ENCODE measurements around the gene GRHPR.
A peak's percentile ranks its signal among the peaks of the same experiment; 100 is the strongest.
"Not testable (repeated sequence)": the region's sequence is repeated elsewhere in the genome, so short reads cannot be mapped to it uniquely, and the experiment has no call there.

The GRHPR gene

DNA sequence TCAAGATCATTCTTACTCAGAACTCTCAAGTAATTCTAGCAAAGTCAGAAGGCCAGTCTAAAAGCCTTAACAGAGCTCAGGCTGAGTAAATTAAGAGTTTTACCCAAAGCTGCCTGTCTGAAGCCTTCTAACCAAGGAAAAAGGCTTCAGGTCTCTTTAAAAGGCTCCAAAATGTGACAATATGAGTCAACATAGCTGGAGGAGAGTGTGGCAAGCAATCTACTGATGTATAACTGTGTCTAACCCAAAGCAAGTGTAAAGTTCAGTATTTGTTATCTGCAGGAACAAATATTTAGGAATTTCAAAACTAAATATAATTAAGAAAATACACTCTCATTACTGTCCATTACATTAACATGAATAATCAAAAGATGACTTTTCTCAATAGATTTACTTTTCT is 31.7 kb downstream of the GRHPR start:
- DNase-seq: no peak
- TF ChIP-seq GATA1 (IDR thresholded peaks at IDR 0.05; ENCODE audit: low read depth, low read length) (no peak), POLR2A (IDR thresholded peaks at IDR 0.05; ENCODE audit: low read length) (no peak)

DNA sequence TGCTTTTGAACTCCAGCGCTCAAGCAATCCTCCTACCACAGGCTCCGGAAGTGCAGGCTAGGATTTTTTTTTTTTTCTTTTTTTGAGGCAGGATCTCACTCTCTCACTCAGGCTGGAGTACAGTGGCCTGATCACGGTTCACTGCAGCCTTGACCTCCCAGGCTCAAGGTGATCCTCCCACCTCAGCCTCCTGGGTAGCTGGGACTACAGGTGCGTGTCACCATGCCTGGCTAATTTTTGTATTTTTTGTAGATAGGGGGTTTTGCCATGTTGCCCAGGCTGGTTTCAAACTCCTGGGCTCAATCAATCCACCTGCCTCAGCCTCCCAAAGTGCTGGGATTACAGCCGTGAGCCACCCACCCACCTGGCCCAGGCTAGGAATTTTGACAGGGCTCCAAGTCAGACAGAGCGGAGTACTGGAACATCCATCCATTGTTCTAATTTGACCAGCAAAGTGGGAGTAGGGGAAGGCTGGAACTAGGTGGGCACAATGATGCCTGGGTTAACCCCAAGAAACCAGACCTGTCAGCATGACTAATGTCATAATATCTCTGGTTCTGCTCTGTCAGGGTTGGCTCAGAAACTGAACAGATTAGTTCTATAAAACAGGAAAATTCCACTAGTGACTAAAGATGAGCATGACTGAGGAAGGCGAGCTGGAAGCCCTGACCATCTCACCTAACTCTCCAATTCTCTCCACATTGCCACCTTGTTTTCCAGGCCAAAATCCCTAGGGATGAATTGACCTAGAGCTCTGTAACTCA is 33.6 kb downstream of the GRHPR start:
- DNase-seq: peak in 1 of 2 experiments; percentile 32
- TF ChIP-seq GATA1 (IDR thresholded peaks at IDR 0.05; ENCODE audit: low read depth, low read length): no peak
- no peak for TF ChIP-seq POLR2A (IDR thresholded peaks at IDR 0.05; ENCODE audit: low read length)

GRCh38 chr9:37456817-37457216 is 34.3 kb downstream of the GRHPR start:
- no peak for DNase-seq
- TF ChIP-seq POLR2A (IDR thresholded peaks at IDR 0.05; ENCODE audit: low read length) (no peak), GATA1 (IDR thresholded peaks at IDR 0.05; ENCODE audit: low read depth, low read length) (no peak)

DNA sequence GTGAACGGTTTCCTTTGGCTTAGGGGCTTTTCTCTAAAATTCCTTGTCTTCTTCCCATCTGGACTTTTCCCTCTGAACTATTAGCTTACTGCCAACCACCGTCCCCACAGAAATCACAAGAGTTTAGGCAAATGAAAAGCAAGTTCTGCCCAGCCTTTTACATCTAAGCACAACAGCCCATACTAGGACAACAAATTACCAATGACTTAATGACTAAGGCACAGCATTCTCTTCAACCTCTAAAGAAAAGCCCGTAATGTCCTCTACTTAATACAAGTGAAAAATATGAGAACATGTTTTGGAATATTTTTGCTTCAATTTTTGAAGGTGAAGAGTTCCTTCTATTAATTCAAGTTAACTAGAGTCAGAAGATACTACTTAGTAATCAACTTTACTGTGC is 41.5 kb downstream of the GRHPR start:
- TF ChIP-seq POLR2A (IDR thresholded peaks at IDR 0.05; ENCODE audit: low read length) (no peak), GATA1 (IDR thresholded peaks at IDR 0.05; ENCODE audit: low read depth, low read length) (no peak)
- peak in 1 of 2 experiments; percentile 29 for DNase-seq

DNA sequence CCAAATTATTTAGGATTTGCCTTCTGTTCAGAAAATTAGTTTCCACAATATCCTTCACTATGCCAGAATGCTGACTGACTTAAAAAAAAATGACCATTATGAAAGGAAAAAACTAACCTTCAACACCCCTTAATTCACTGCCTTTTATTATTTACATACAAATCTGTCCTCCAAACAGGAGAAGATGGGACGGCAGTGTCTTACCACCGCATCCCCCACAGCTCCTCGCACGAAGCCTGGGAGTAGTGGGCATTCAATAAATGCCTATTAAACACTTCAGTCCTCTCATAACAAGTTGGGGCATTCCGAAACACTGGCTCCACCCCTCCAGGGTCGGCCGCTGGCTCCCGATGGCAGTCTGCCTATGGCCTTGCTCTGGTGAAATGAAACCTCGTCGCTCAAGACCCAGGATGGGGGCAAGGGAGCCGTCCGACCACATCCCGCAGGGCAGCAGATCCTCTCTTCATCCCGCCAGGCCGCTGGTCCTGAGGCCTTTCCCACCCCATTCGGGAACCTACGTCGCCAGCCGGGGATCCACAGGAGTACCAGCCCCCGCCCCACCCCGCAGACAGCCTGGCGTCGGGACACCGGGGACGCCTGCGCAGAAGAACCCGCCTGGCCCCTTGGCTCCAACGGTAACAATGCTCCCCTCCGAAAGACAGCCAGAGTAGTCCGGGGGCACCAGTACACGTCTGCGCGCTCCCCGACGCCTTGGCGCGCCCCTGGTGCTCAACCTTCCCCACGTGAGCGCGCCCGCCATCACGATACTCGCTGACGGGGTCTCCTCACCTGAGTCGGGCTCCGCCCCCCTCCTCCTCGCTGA is 42.1 kb downstream of the GRHPR start:
- DNase-seq: peak; percentile 77 to 84
- TF ChIP-seq GATA1 (IDR thresholded peaks at IDR 0.05; ENCODE audit: low read depth, low read length) (no peak), POLR2A (IDR thresholded peaks at IDR 0.05; ENCODE audit: low read length) (no peak)

DNA sequence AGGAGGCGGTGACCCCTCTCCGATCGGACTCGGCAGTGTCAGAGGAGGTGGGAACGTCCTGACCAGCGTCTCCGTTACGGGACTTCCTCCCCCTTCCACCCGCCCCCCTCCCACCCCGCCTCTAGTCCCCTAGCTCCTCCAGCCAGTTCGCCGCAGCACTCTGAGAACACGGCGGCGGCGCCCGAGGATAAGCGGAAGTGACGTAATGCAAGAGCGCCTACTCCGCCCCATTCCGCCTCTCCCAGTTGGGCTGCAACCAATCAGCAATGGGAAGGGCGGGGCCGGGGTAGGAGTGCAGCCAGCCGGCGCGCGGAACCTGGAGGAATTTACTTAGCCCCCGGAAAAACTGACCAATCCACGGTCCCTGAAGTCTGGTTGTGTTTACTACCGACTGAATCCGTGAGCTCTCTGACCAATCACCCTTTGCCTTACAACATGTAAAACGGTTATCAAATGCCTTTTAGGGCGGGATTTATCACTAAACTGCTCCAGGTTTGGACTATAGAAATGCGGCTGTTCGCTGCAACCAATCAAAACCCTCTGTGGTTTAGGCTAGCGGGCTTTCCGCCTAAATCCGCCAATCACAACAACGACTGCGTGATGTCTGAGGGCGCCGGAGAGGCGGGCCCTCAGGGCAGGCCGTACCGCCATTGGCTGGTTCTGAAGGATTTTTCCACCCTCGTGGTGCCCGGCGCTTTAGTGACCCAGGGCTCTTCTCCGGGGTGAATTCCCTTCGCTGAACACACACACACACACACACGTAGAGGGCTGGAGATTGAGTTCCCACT is 42.9 kb downstream of the GRHPR start, which contains the start of gene ZBTB5:
Gene ZBTB5 (minus strand): TSS at position 202 of the 788 bp plus-strand sequence. CDS start 22,899 bp downstream, outside the sequence.
- TF ChIP-seq POLR2A (IDR thresholded peaks at IDR 0.05; ENCODE audit: low read length): peak; percentile 72
- TF ChIP-seq GATA1 (IDR thresholded peaks at IDR 0.05; ENCODE audit: low read depth, low read length): no peak
- DNase-seq: peak; percentile 100

- TF ChIP-seq GATA1 (IDR thresholded peaks at IDR 0.05; ENCODE audit: low read depth, low read length): no peak
- peak; percentile 66 to 68 for DNase-seq
Measured at GRCh38 chr9:37466037-37466709, 43.7 kb downstream of the GRHPR start.

DNA sequence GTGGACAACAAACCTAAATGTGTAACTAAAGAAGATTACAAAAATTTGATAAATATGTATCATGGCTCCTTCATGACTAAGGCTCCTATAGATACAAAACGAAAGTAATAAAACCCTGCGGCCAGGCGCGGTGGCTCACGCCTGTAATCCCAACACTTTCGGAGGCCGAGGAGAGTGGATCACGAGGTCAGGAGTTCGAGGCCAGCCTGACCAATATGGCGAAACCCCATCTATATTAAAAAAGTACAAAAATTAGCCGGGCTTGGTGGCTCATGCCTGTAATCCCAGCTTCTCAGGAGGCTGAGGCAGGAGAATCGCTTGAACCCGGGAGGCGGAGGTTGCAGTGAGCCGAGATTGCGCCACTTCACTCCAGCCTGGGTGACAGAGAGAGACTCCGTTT is 45.0 kb downstream of the GRHPR start:
- DNase-seq: not testable (repeated sequence)

GRCh38 chr9:37468620-37469019 is 46.1 kb downstream of the GRHPR start:
- DNase-seq: peak in 1 of 2 experiments; percentile 8
- no peak for TF ChIP-seq POLR2A (IDR thresholded peaks at IDR 0.05; ENCODE audit: low read length)
- no peak for TF ChIP-seq GATA1 (IDR thresholded peaks at IDR 0.05; ENCODE audit: low read depth, low read length)

DNA sequence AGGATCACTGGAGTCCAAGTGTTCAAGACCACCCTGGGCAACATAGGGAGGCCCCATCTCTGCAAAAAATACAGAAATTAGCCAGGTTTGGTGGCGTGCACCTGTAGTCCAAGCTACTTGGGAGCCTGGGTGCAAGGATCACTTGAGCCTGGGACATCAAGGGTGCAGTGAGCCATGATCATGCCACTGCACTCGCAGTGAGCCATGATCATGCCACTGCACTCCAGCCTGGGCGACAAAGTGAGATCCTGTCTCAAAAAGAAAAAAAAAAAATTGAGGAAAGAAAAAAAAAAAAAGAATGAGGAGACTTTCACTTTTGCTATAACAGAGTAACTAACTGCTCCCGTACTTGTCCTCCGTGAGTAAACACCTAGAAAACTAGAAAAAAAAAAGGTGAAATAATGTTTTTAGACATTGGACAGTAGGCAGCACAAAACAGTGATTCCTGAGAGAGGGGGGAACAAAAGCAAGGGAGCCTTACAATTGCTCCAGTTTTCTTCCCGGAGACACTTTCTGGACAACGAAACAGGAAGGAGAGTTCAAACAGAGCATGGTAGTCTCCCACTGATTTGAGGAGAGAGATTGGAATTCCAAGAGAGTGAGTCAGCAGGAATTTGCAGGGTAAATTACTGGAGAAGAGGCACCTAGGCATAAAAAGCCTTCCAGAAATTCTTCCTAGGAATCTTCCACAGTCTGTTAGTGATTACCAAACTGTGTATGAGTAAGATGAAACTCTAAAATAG is 49.6 kb downstream of the GRHPR start:
- no peak for DNase-seq
- TF ChIP-seq POLR2A (IDR thresholded peaks at IDR 0.05; ENCODE audit: low read length): no peak
- TF ChIP-seq GATA1 (IDR thresholded peaks at IDR 0.05; ENCODE audit: low read depth, low read length): no peak

DNA sequence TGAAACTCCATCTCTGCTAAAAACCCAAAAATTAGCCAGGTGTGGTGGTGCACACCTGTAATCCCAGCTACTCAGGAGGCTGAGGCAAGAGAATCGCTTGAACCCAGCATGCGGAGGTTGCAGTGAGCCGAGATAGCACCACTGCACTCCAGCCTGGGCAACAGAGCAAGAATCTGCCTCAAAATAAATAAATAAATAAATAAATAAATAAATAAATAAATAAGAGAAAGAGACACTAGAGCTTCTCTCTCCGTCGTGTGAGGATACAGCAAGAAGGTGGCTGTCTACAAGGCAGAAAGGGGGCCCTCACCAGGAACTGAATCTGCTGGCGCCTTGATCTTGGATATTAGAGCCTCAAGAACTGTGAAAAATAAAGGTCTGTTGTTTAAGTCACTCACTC is 51.5 kb downstream of the GRHPR start:
- not testable (repeated sequence) for DNase-seq

DNA sequence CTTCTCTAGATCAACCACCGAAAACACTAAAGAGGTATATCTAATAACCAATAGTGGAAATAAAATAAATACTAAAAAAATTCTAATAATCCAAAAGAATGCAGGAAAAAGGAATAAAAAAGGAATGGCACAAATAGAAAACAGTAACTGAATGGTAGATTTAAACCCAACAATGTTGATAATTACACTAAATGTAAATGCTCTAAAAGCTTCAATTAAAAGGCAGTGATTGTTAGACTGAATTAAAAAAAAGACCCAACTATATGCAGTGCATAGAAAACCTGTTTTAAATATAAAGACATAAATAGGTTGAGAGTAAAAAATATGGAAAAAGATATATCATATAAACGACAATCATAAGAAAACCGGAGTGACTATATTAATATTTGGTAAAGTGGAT is 51.9 kb downstream of the GRHPR start:
- no peak for DNase-seq
- TF ChIP-seq POLR2A (IDR thresholded peaks at IDR 0.05; ENCODE audit: low read length) (no peak), GATA1 (IDR thresholded peaks at IDR 0.05; ENCODE audit: low read depth, low read length) (no peak)

DNA sequence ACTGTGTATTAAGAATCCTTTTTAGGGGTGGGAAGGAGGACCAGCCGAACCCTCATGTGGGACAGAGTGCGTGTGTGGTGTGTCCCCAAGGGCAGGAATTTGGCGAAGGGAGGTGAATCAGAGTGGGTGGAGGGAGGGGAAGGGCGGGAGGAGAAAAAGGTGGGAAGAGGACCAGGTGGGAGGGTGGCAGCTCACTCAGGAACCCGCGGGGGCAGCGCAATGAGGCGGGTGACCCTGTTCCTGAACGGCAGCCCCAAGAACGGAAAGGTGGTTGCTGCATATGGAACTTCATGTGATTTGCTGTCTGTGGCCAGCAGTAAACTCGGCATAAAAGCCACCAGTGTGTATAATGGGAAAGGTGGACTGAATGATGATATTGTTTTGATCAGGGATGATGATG is 54.4 kb downstream of the GRHPR start:
- DNase-seq: no peak
- TF ChIP-seq GATA1 (IDR thresholded peaks at IDR 0.05; ENCODE audit: low read depth, low read length): no peak
- no peak for TF ChIP-seq POLR2A (IDR thresholded peaks at IDR 0.05; ENCODE audit: low read length)

DNA sequence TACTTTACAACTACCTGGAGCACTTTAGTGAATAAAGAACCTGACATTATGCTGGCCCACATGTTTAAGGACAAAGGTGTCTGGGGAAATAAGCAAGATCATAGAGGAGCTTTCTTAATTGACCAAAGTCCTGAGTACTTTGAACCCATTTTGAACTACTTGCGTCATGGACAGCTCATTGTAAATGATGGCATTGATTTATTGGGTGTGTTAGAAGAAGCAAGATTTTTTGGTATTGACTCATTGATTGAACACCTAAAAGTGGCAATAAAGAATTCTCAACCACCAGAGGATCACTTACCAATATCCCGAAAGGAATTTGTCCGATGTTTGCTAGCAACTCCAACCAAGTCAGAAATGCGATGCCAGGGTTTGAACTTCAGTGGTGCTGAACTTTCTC is 54.9 kb downstream of the GRHPR start:
- not testable (repeated sequence) for DNase-seq

DNA sequence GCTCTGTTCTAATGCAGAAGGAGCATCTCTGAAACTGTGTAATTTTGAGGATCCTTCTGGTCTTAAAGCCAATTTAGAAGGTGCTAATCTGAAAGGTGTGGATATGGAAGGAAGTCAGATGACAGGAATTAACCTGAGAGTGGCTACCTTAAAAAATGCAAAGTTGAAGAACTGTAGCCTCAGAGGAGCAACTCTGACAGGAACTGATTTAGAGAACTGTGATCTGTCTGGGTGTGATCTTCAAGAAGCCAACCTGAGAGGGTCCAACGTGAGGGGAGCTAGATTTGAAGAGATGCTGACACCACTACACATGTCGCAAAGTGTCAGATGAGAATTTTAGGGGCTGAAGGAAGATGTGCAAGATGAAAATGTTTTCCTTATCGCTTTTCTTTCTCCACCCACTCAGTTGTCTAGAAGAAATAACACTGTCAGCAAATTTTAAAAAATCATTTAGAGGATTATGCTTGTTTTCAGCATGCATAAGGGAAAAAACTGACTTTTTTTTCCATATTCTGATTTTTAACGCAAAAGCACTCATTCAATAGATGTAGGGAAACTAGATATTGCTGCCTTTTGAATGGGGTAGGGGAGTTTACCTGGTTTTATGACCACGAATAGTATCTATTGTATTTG is 55.6 kb downstream of the GRHPR start:
- DNase-seq: not testable (repeated sequence)

All from erythroblast (primary cell).